HepG2 (cell line): ENCODE measurements around the gene FANCG. TPM values are rescaled to one million over a fixed set of nuclear protein-coding genes. Genes with fewer than 3 reads are reported as not detected.

ENCODE experiments used
- ATAC-seq: fragments of 200-7000 bp; cut with Tn5 transposase; 3 replicates; pipeline ENCODE4 v1.9.1; 2020; ENCODE audit warnings: mild to moderate bottlenecking, moderate library complexity
- BruUV-seq: library from RNA; stranded (reverse); fragments of 400-500 nt; replicated peaks from 2 replicates; lab custom pipeline; 2021; lab: Mats Ljungman, UMichigan
- CTCF ChIA-PET: fragments of 300-600 bp; formaldehyde crosslinking; extraction: SDS; loops from one replicate; lab custom pipeline; 2021; ENCODE audit warnings: low total read pairs, inconsistent platforms, low intra/inter-chr PET ratio; lab: Yijun Ruan, JAX
- POLR2A ChIA-PET: fragments of 350-600 bp; sonication (Branson Sonifier 250); formaldehyde crosslinking; loops from one replicate; lab custom pipeline; 2020; ENCODE audit warnings: antibody characterized with exemption, inconsistent platforms; lab: Yijun Ruan, JAX
- DNase-seq: peaks from one replicate; pipeline ENCODE4 v3.0.0-alpha.2; 2015; ENCODE audit warnings: low spot score
- FAIRE-seq: peaks from 3 replicates; lab custom pipeline; 2011; peaks lifted over from hg19 to GRCh38; lab: Jason Lieb, UNC
- H2AFZ ChIP-seq: one replicate; pipeline ENCODE4 v1.6.1; 2011; ENCODE audit warnings: low read length, inconsistent platforms
- H3K27ac ChIP-seq: fragments of 300-600 bp; 3 replicates; pipeline ENCODE4 v1.8.0; 2011; ENCODE audit warnings: mixed run types, mild to moderate bottlenecking, mixed read lengths, low read length, inconsistent platforms; ENCODE audit not compliant: insufficient read depth; ENCODE audit errors: extremely low read length
- H3K27me3 ChIP-seq, 2 experiments: fragments of 200-600 bp in 1 of 2; 2 replicates in 1 of 2; 3 replicates in 1 of 2; pipeline versions ENCODE4 v1.6.0 to v1.8.0; 2011; ENCODE audit warnings: low read length in 2 of 2, mild to moderate bottlenecking in 2 of 2, moderate library complexity in 2 of 2, inconsistent platforms in 1 of 2; ENCODE audit not compliant: insufficient read depth in 2 of 2, control insufficient read depth in 1 of 2
- H3K36me3 ChIP-seq, 2 experiments: fragments of 200-600 bp in 1 of 2; replicated peaks in 1 of 2; 2 replicates in 1 of 2; 3 replicates in 1 of 2; pipeline versions ENCODE4 v1.5.1 to v1.8.0; 2011; ENCODE audit warnings: low read length in 2 of 2, inconsistent platforms in 1 of 2; ENCODE audit not compliant: insufficient read depth in 2 of 2, control insufficient read depth in 1 of 2
- H3K4me1 ChIP-seq: 2 replicates; pipeline ENCODE4 v1.5.1; 2012; ENCODE audit warnings: low read length, inconsistent platforms; ENCODE audit not compliant: insufficient read depth
- H3K4me2 ChIP-seq: 2 replicates; pipeline ENCODE4 v1.6.0; 2011; ENCODE audit warnings: low read depth, low read length, inconsistent platforms
- H3K4me3 ChIP-seq, 3 experiments: fragments of 200-600 bp in 1 of 3; sonication (generic), shearing (Covaris generic) in 1 of 3; replicated peaks in 1 of 3; 2 replicates each; pipeline ENCODE4 v1.5.1; 2011 to 2016; ENCODE audit warnings: low read length in 3 of 3, inconsistent platforms in 2 of 3, low read depth in 2 of 3, mild to moderate bottlenecking in 2 of 3, control low read depth in 1 of 3, mixed read lengths in 1 of 3; ENCODE audit not compliant: insufficient read depth in 1 of 3
- H3K79me2 ChIP-seq: one replicate; pipeline ENCODE4 v1.6.1; 2011; ENCODE audit warnings: low read length, inconsistent platforms; ENCODE audit not compliant: insufficient read depth
- H3K9ac ChIP-seq: 2 replicates; pipeline ENCODE4 v1.6.0; 2011; ENCODE audit warnings: mild to moderate bottlenecking, low read depth, low read length, inconsistent platforms; ENCODE audit not compliant: insufficient read depth
- H3K9me3 ChIP-seq: 2 replicates; pipeline ENCODE4 v1.5.1; 2012; ENCODE audit warnings: mild to moderate bottlenecking, low read length
- H4K20me1 ChIP-seq: 2 replicates; pipeline ENCODE4 v1.6.0; 2011; ENCODE audit warnings: inconsistent platforms, mild to moderate bottlenecking, low read length, moderate library complexity; ENCODE audit not compliant: insufficient read depth
- AGO2 ChIP-seq: fragments of 200-400 bp; formaldehyde crosslinking; optimal IDR thresholded peaks from 2 replicates; pipeline ENCODE3; 2017; ENCODE audit warnings: mild to moderate bottlenecking, low read depth, low read length, moderate library complexity
- FOXK1 ChIP-seq: sonication (generic); formaldehyde crosslinking; IDR thresholded peaks from 2 replicates; pipeline ENCODE4 v1.4.0; 2020; ENCODE audit warnings: low read depth, missing genetic modification reagents, borderline replicate concordance
- HDAC2 ChIP-seq: sonication (generic); formaldehyde crosslinking; IDR thresholded peaks from 2 replicates; pipeline ENCODE4 v1.4.0; 2020; ENCODE audit warnings: missing genetic modification reagents
- POLR2A ChIP-seq, 2 experiments: IDR thresholded peaks; 2 replicates each; pipeline ENCODE4 v1.6.1; 2011; ENCODE audit warnings: low read depth in 2 of 2, low read length in 2 of 2, mild to moderate bottlenecking in 1 of 2, moderate library complexity in 1 of 2; ENCODE audit not compliant: insufficient read depth in 1 of 2
- POLR2AphosphoS2 ChIP-seq: IDR thresholded peaks from 2 replicates; pipeline ENCODE4 v1.6.1; 2011; ENCODE audit warnings: low read depth, low read length, improper control_type of control experiment
- POLR2AphosphoS5 ChIP-seq: IDR thresholded peaks from 2 replicates; pipeline ENCODE4 v1.6.1; 2012; ENCODE audit warnings: low read depth, low read length
- POLR2G ChIP-seq: fragments of 200-400 bp; formaldehyde crosslinking; IDR thresholded peaks from 2 replicates; pipeline ENCODE4 v1.6.1; 2018; ENCODE audit warnings: mild to moderate bottlenecking, low read depth, low read length, moderate library complexity
- RBFOX2 ChIP-seq: fragments of 200-400 bp; formaldehyde crosslinking; IDR thresholded peaks from 2 replicates; pipeline ENCODE4 v1.6.1; 2017; ENCODE audit warnings: low read depth, mild to moderate bottlenecking, low read length
- RBM22 ChIP-seq: fragments of 200-400 bp; formaldehyde crosslinking; optimal IDR thresholded peaks from 2 replicates; pipeline ENCODE3; 2017; ENCODE audit warnings: mild to moderate bottlenecking, low read length, moderate library complexity
- SALL2 ChIP-seq: sonication (generic); formaldehyde crosslinking; IDR thresholded peaks from 2 replicates; pipeline ENCODE4 v1.8.1; 2023; ENCODE audit warnings: mild to moderate bottlenecking, missing genetic modification reagents, inconsistent platforms
- ZNF253 ChIP-seq: sonication (generic); formaldehyde crosslinking; IDR thresholded peaks from 2 replicates; pipeline ENCODE4 v1.8.0; 2022; ENCODE audit warnings: mild to moderate bottlenecking, missing genetic modification reagents, borderline replicate concordance
- WGBS: methylation state at CpG from one replicate; pipeline ENCODE4 v1.1.6; 2017; ENCODE audit warnings: low lambda C conversion rate; 5-methylcytosine and 5-hydroxymethylcytosine counted together
- in situ Hi-C: cut with HindIII; loops from 2 replicates; pipeline ENCODE4 v1.10.0; 2017; ENCODE audit warnings: low pct_unique_long_range_greater_than_20kb; ENCODE audit not compliant: extremely low pct_ligation_motif_present
- intact Hi-C: fragments of 100-400 bp; cut with micrococcal nuclease; formaldehyde crosslinking; loops from one replicate; pipeline ENCODE4 v1.10.0; 2022; ENCODE audit not compliant: unreplicated experiment
- polyA plus RNA-seq, 8 experiments: library from polyadenylated mRNA; depleted of rRNA in 3 of 8; stranded (reverse) in 7 of 8; unstranded in 1 of 8; fragments of >200 nt; fragmentation: Illumina TruSeq in 4 of 8; extraction: Trizol in 4 of 8; gene quantifications; 2 replicates each; pipeline versions ENCODE4 v1.2.1 to v1.2.3, GENCODE V29; 2011 to 2016; ENCODE audit warnings: low read depth in 4 of 8, missing spikeins in 1 of 8, mixed read lengths in 1 of 8; ENCODE audit not compliant: insufficient read depth in 1 of 8
- total RNA-seq, 5 experiments: library from RNA; depleted of rRNA; stranded (reverse); fragments of >200 nt; fragmentation: Illumina TruSeq; extraction: Trizol; gene quantifications; 2 replicates each; pipeline ENCODE4 v1.2.3, GENCODE V29; 2016; ENCODE audit warnings: low read depth in 1 of 5

Gene FANCG
- total and polyA plus RNA-seq, 2 of the 13 experiments (the other 11 are each of a cell fraction or from before 2014, with no cell fraction given), result 14.4 to 45.1 TPM

DNA sequence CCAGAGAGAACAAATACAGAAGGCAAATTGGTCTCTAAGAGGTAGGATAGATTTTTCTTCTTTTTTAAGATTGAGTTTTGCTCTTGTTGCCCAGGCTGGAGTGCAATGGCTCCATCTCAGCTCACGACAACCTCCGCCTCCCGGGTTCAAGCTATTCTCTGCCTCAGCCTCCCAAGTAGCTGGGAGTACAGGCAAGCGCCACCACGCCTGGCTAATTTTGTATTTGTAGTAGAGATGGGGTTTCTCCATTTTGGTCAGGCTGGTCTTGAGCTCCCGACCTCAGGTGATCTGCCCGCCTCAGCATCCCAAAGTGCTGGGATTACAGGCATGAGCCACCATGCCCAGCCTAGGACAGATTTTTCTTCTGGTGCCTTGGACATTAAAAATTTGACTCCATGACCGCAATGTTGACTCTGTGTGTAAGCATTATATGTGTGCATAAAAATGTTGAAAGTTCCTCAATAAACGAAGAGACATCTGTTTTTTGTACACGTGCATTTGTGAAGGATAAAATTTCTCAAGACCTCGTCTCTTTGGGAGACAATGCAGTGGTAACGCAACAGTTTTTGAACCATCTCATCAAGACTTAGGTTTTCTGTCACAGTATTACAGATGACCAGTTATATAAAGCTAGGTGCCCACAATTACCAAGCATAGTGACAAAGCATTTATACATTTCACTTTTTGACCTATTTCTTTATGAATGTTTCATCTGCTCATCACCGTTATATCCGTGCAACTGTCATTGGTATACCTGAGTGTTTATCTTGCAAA, 24.7 kb downstream of the FANCG start:
- DNase-seq (no peak), ATAC-seq (no peak), FAIRE-seq (no peak)
- ChIA-PET POLR2A (no interaction called here), CTCF (no interaction called here)
- no peak overlapping the region for H3K27ac ChIP-seq
- H3K4me1 ChIP-seq, result no peaks in the 10 kb centered on the region
- H3K4me3 ChIP-seq, result no peak overlapping the region
- no TSS peak for BruUV-seq
- intact Hi-C loops, result no loop called here
- WGBS, result 98% methylated on average over 13 of the region's 14 CpGs
- peaks cover 4% of the 10 kb centered on the region for H4K20me1 ChIP-seq
- in situ Hi-C loops, result no loop called here
- peak; percentile 40; the same call in 1 of the 2 replicates for TF ChIP-seq POLR2G
- TF ChIP-seq POLR2AphosphoS2, result peak; percentile 96
- no peak for TF ChIP-seq HDAC2 (CRISPR knock-in tag)
- TF ChIP-seq FOXK1 (CRISPR knock-in tag), result no peak
- no peak for TF ChIP-seq SALL2 (CRISPR knock-in tag)
- TF ChIP-seq ZNF253 (CRISPR knock-in tag), result no peak
- peak in 1 of 2 experiments; percentile 28; a peak in 1 of 4 replicates for TF ChIP-seq POLR2A (IDR thresholded peaks at IDR 0.05; ENCODE audit: insufficient read depth in 1 of 2, low read depth in 2 of 2, low read length in 2 of 2)
- TF ChIP-seq RBFOX2, result peak; percentile 51
- TF ChIP-seq AGO2, result peak; percentile 64
- peak; percentile 62 for TF ChIP-seq RBM22
- TF ChIP-seq POLR2AphosphoS5, result 0 out of 2 replicates have a peak, but pooled peaks have one; percentile 5
- no peak overlapping the region for H2AFZ ChIP-seq
- H3K36me3 ChIP-seq, result peaks cover 11 to 41% of the 10 kb centered on the region in 2 experiments
- no peak overlapping the region for H3K4me2 ChIP-seq
- H3K9me3 ChIP-seq, result no peaks in the 10 kb centered on the region
- no peak overlapping the region for H3K9ac ChIP-seq
- H3K79me2 ChIP-seq, result no peaks in the 10 kb centered on the region
- H3K27me3 ChIP-seq, result no peaks in the 10 kb centered on the region
